Measurements from ENCODE around the gene DYNC2I2. TPM values are rescaled to one million over a fixed set of nuclear protein-coding genes. Genes with fewer than 3 reads are reported as not detected.

Gene DYNC2I2
- total RNA-seq, 1 experiment from 2014 or later, result 225 TPM

GRCh38 chr9:128690684-128691034, 34.0 kb upstream of the DYNC2I2 start:
- H3K4me1 ChIP-seq (replicated peaks; ENCODE audit: insufficient read depth), result peaks cover 39% of the 10 kb centered on the region
- no TSS peak for BruUV-seq (replicated peaks)
- H3K4me2 ChIP-seq, result peak overlapping the region; percentile 95
- H3K9me2 ChIP-seq (ENCODE audit: insufficient read depth), result no peaks in the 10 kb centered on the region
- peak overlapping the region; percentile 56 for H3K27ac ChIP-seq
- ChIA-PET POLR2A (ENCODE audit: unreplicated experiment) (no interaction called here), CTCF (interaction anchor here (0.5 kb wide), 1 partner anchor 18 kb away, joined by 7 read pairs; no protein-coding TSS in a partner anchor)
- no peak overlapping the region for H2AFZ ChIP-seq
- peaks cover 75% of the 10 kb centered on the region for H3K79me2 ChIP-seq (ENCODE audit: low read depth)
- peaks cover 68% of the 10 kb centered on the region for H3F3A ChIP-seq (ENCODE audit: insufficient read depth, low read depth)
- intact Hi-C loops (cut with micrococcal nuclease; ENCODE audit: unreplicated experiment), result no loop called here
- H3K27me3 ChIP-seq (ENCODE audit: insufficient read depth, low read depth), result no peaks in the 10 kb centered on the region
- peaks cover 50% of the 10 kb centered on the region for H3K36me3 ChIP-seq (ENCODE audit: low read depth)
- H4K20me1 ChIP-seq (ENCODE audit: insufficient read depth), result peaks cover 49% of the 10 kb centered on the region
- DNase-seq, result no peak
- H3K9me3 ChIP-seq (ENCODE audit: insufficient read depth, low read depth), result no peaks in the 10 kb centered on the region
- no peak for TF ChIP-seq EZH2 (IDR thresholded peaks at IDR 0.05; ENCODE audit: low read depth)
- TF ChIP-seq, protein P1, sequence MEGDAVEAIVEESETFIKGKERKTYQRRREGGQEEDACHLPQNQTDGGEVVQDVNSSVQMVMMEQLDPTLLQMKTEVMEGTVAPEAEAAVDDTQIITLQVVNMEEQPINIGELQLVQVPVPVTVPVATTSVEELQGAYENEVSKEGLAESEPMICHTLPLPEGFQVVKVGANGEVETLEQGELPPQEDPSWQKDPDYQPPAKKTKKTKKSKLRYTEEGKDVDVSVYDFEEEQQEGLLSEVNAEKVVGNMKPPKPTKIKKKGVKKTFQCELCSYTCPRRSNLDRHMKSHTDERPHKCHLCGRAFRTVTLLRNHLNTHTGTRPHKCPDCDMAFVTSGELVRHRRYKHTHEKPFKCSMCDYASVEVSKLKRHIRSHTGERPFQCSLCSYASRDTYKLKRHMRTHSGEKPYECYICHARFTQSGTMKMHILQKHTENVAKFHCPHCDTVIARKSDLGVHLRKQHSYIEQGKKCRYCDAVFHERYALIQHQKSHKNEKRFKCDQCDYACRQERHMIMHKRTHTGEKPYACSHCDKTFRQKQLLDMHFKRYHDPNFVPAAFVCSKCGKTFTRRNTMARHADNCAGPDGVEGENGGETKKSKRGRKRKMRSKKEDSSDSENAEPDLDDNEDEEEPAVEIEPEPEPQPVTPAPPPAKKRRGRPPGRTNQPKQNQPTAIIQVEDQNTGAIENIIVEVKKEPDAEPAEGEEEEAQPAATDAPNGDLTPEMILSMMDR (conservative IDR thresholded peaks at IDR 0.05), result no peak
- H3K4me3 ChIP-seq, result peak overlapping the region; percentile 80

DNA sequence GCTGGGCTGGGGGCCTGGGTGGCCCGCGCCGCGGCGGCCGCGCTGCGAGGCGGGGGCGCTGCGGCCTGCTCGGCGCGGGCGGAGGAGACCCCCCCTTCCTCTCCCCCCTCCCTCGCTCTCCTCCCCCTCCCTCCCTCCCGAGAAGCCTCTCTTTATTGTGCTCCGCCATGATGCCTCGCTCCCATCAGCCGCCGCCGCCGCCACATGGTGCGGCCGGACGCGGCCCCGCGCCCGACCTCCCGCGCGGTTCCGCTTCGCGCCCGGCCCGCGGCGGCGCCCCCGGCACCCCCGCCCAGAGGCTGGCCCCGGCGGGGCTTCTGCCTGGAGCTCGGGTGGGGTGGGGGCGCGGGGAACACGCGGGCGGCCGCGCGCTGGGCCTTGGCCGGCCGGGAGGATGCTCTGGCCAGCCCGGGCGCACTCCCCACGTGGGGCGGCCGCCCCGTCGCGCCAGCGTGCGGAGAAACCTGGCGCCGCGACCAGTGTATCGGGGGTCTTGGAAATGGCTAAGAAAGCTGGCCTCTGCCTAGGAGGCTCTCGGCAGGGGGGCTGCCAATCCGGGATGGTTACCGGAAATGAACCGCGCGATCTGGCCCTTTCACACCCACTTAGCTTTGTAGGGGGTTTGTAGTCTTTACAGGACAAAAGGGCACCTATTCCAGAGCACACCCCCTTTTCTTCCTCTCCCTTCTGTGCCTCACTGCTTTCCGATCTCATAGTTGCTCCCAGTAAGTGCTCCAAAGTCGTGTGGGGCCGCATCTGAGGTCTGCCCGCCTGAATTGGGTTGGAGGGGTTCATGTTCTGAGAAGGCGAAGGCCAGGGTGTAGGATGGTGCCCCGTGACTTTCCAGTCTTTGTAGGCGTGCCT, 33.4 kb upstream of the DYNC2I2 start:
- Histone ChIP-seq H3K27ac (peak overlapping the region; percentile 56), H3K9me2 (ENCODE audit: insufficient read depth) (no peaks in the 10 kb centered on the region), H3K79me2 (ENCODE audit: low read depth) (peaks cover 81% of the 10 kb centered on the region), H3K36me3 (ENCODE audit: low read depth) (peaks cover 46% of the 10 kb centered on the region), H3K9me3 (ENCODE audit: insufficient read depth, low read depth) (no peaks in the 10 kb centered on the region), H3K4me2 (peak overlapping the region; percentile 95), H2AFZ (no peak overlapping the region), H3K4me3 (peak overlapping the region; percentile 80), H3F3A (ENCODE audit: insufficient read depth, low read depth) (peaks cover 68% of the 10 kb centered on the region), H3K4me1 (replicated peaks; ENCODE audit: insufficient read depth) (peaks cover 45% of the 10 kb centered on the region), H3K27me3 (ENCODE audit: insufficient read depth, low read depth) (no peaks in the 10 kb centered on the region), H4K20me1 (ENCODE audit: insufficient read depth) (peaks cover 55% of the 10 kb centered on the region)
- POLR2A ChIA-PET (ENCODE audit: unreplicated experiment), result interaction anchor here (1.0 kb wide), 1 partner anchor 55 kb away, joined by 21 read pairs; no protein-coding TSS in a partner anchor
- no peak for DNase-seq
- intact Hi-C loops (cut with micrococcal nuclease; ENCODE audit: unreplicated experiment), result loop anchor here (1.0 to 10.0 kb wide), 4 partner anchors 34 to 335 kb away; partner anchors contain the start of genes DYNC2I2 and SH3GLB2
- TF ChIP-seq, protein P1 (conservative IDR thresholded peaks at IDR 0.05), result no peak
- no peak for TF ChIP-seq EZH2 (IDR thresholded peaks at IDR 0.05; ENCODE audit: low read depth)
- no TSS peak for BruUV-seq (replicated peaks)
- CTCF ChIA-PET, result interaction anchor here (0.5 kb wide), 2 partner anchors 18 to 270 kb away, joined by 3 to 7 read pairs; no protein-coding TSS in a partner anchor

DNA sequence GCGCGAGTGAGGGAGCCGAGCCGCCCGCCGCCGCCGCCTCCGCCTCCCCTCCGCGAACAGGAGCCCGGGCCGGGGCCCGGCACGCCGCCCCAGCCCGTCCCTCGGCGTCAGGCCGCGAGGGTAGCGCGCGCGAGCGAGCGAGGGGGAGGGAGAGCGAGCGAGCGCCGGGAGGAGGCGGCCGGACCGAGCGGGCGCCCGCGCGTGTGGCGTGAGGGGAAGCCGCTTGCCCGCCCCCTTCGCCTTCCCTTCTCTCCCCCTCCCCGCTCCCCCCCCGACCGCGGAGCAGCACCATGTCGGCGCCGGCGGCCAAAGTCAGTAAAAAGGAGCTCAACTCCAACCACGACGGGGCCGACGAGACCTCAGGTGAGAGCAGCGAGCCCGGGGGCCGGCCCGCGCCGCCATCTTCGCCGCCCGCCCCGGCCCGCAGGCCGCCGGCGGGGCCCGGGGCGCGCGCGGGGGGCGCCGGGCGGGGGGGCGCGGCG, 32.7 kb upstream of the DYNC2I2 start:
- peaks cover 85% of the 10 kb centered on the region for H3K79me2 ChIP-seq (ENCODE audit: low read depth)
- peak overlapping the region; percentile 57; the same call in 1 of the 2 replicates for H3K4me3 ChIP-seq
- ChIA-PET CTCF (interaction anchor here (0.5 to 0.6 kb wide), 3 partner anchors 22 to 271 kb away, joined by 3 read pairs; no protein-coding TSS in a partner anchor), POLR2A (ENCODE audit: unreplicated experiment) (interaction anchor here (0.7 to 1.0 kb wide), 2 partner anchors 54 to 158 kb away, joined by 3 to 21 read pairs; no protein-coding TSS in a partner anchor)
- H3K9me2 ChIP-seq (ENCODE audit: insufficient read depth), result no peaks in the 10 kb centered on the region
- H3K9me3 ChIP-seq (ENCODE audit: insufficient read depth, low read depth), result no peaks in the 10 kb centered on the region
- peaks cover 54% of the 10 kb centered on the region for H4K20me1 ChIP-seq (ENCODE audit: insufficient read depth)
- BruUV-seq (replicated peaks), result no TSS peak
- peaks cover 44% of the 10 kb centered on the region for H3K36me3 ChIP-seq (ENCODE audit: low read depth)
- H3K4me1 ChIP-seq (replicated peaks; ENCODE audit: insufficient read depth), result peaks cover 47% of the 10 kb centered on the region
- no peaks in the 10 kb centered on the region for H3K27me3 ChIP-seq (ENCODE audit: insufficient read depth, low read depth)
- H3K27ac ChIP-seq, result peak overlapping the region; percentile 45; the same call in 1 of the 2 replicates
- H2AFZ ChIP-seq, result no peak overlapping the region
- no peak for TF ChIP-seq EZH2 (IDR thresholded peaks at IDR 0.05; ENCODE audit: low read depth)
- TF ChIP-seq, protein P1 (conservative IDR thresholded peaks at IDR 0.05), result no peak
- H3F3A ChIP-seq (ENCODE audit: insufficient read depth, low read depth), result peaks cover 69% of the 10 kb centered on the region
- DNase-seq, result no peak
- intact Hi-C loops (cut with micrococcal nuclease; ENCODE audit: unreplicated experiment), result loop anchor here (1.0 to 10.0 kb wide), 4 partner anchors 33 to 335 kb away; partner anchors contain the start of genes DYNC2I2 and SH3GLB2
- H3K4me2 ChIP-seq, result no peak overlapping the region; the same call in 1 of the 2 replicates
